Thyroid gland (tissue), 4 donors: ENCODE measurements around the gene POGLUT2.

ENCODE experiments used
- CTCF ChIP-seq, 6 experiments: fragments of 200-600 bp in 3 of 6; fragments of 450-650 bp in 3 of 6; sonication (generic) in 3 of 6; IDR thresholded peaks; one replicate each; pipeline ENCODE4 v1.5.1; 2016 to 2019; ENCODE audit warnings: antibody characterized with exemption in 6 of 6, mild to moderate bottlenecking in 2 of 6, inconsistent platforms in 1 of 6, moderate library complexity in 1 of 6
- POLR2A ChIP-seq, 2 donors: fragments of 450-650 bp; IDR thresholded peaks; one replicate each; pipeline ENCODE4 v1.6.1; 2017; ENCODE audit warnings: antibody characterized with exemption in 2 of 2, mild to moderate bottlenecking in 2 of 2, moderate library complexity in 1 of 2

GRCh38 chr13:102774591-102775520, 23.9 kb downstream of the POGLUT2 start:
- TF ChIP-seq POLR2A (IDR thresholded peaks at IDR 0.05) (no peak), CTCF (IDR thresholded peaks at IDR 0.05) (no peak)
